GM23338 (cell line): ENCODE results near the gene TJP1. TPM values are rescaled to one million over a fixed set of nuclear protein-coding genes. Genes with fewer than 3 reads are reported as not detected.

Experiments
- ATAC-seq: fragments of 200-7000 bp; cut with Tn5 transposase; 3 replicates; pipeline ENCODE4 v1.9.1; 2020
- DNase-seq: peaks from one replicate; pipeline ENCODE4 v3.0.0-alpha.2; 2015; ENCODE audit warnings: low spot score
- H2AFZ ChIP-seq: fragments of 200-600 bp; sonication (generic); 2 replicates; pipeline ENCODE4 v1.8.0; 2016; ENCODE audit warnings: antibody characterized with exemption, mild to moderate bottlenecking, moderate library complexity
- H3F3A ChIP-seq: fragments of 200-600 bp; sonication (generic); replicated peaks from 2 replicates; pipeline ENCODE4 v1.8.0; 2017; ENCODE audit warnings: antibody characterized with exemption, mixed run types, low read depth
- H3K27ac ChIP-seq: fragments of 200-600 bp; sonication (generic); 2 replicates; pipeline ENCODE4 v1.6.1; 2016; ENCODE audit warnings: low read depth
- H3K27me3 ChIP-seq: fragments of 200-600 bp; sonication (generic); 2 replicates; pipeline ENCODE4 v1.8.0; 2016; ENCODE audit warnings: mild to moderate bottlenecking, mixed run types, moderate library complexity; ENCODE audit not compliant: insufficient read depth
- H3K36me3 ChIP-seq: fragments of 200-600 bp; sonication (generic); 2 replicates; pipeline ENCODE4 v1.8.0; 2016; ENCODE audit warnings: mild to moderate bottlenecking; ENCODE audit not compliant: insufficient read depth
- H3K4me1 ChIP-seq: fragments of 200-600 bp; sonication (generic); 2 replicates; pipeline ENCODE4 v1.8.0; 2016; ENCODE audit warnings: mild to moderate bottlenecking, moderate library complexity; ENCODE audit not compliant: insufficient read depth
- H3K4me2 ChIP-seq: fragments of 200-600 bp; sonication (generic); 2 replicates; pipeline ENCODE4 v1.7.1; 2017; ENCODE audit warnings: mixed run types
- H3K4me3 ChIP-seq: fragments of 200-600 bp; sonication (generic); 2 replicates; pipeline ENCODE4 v1.6.1; 2016; ENCODE audit warnings: mixed run types
- H3K79me2 ChIP-seq: fragments of 200-600 bp; sonication (generic); replicated peaks from 2 replicates; pipeline ENCODE4 v1.8.0; 2017; ENCODE audit warnings: mild to moderate bottlenecking; ENCODE audit not compliant: insufficient read depth
- H3K9me2 ChIP-seq: fragments of 200-600 bp; sonication (generic); 2 replicates; pipeline ENCODE4 v1.8.0; 2017; ENCODE audit not compliant: insufficient read depth
- H4K20me1 ChIP-seq: fragments of 200-600 bp; sonication (generic); replicated peaks from 2 replicates; pipeline ENCODE4 v1.8.0; 2017; ENCODE audit warnings: mild to moderate bottlenecking; ENCODE audit not compliant: insufficient read depth
- H3K27ac Mint-ChIP-seq: 2 replicates; pipeline ENCODE4 v1.8.0; 2020; ENCODE audit warnings: inconsistent platforms, mild to moderate bottlenecking, moderate library complexity, mixed read lengths
- H3K27me3 Mint-ChIP-seq: 3 replicates; pipeline ENCODE4 v1.8.0; 2022; ENCODE audit warnings: low read depth, mild to moderate bottlenecking, moderate library complexity, mixed read lengths, inconsistent platforms; ENCODE audit not compliant: insufficient read depth, poor library complexity
- H3K36me3 Mint-ChIP-seq: 3 replicates; pipeline ENCODE4 v1.8.0; 2021; ENCODE audit warnings: low read depth, mild to moderate bottlenecking, inconsistent platforms, moderate library complexity, mixed read lengths
- H3K4me1 Mint-ChIP-seq: 3 replicates; pipeline ENCODE4 v1.8.0; 2020; ENCODE audit warnings: mild to moderate bottlenecking, inconsistent platforms, mixed read lengths
- H3K4me3 Mint-ChIP-seq: 3 replicates; pipeline ENCODE4 v1.8.0; 2021; ENCODE audit warnings: moderate library complexity, mild to moderate bottlenecking, inconsistent platforms, mixed read lengths
- H3K9me3 Mint-ChIP-seq: 3 replicates; pipeline ENCODE4 v1.8.0; 2020; ENCODE audit warnings: moderate library complexity, mild to moderate bottlenecking, inconsistent platforms, mixed read lengths
- CREB1 ChIP-seq: fragments of 250-450 bp; sonication (Bioruptor Pico); IDR thresholded peaks from 2 replicates; pipeline ENCODE4 v1.5.0; 2020; ENCODE audit warnings: low read depth, mild to moderate bottlenecking, moderate library complexity
- EZH2 ChIP-seq: fragments of 200-600 bp; sonication (generic); IDR thresholded peaks from one replicate; pipeline ENCODE4 v1.8.0; 2017; ENCODE audit warnings: antibody characterized with exemption, mild to moderate bottlenecking, low read depth; ENCODE audit not compliant: unreplicated experiment
- EZH2phosphoT487 ChIP-seq: fragments of 200-600 bp; sonication (generic); IDR thresholded peaks from one replicate; pipeline ENCODE4 v1.8.1; 2018; ENCODE audit warnings: antibody characterized with exemption; ENCODE audit not compliant: unreplicated experiment
- JUNB ChIP-seq: IDR thresholded peaks from one replicate; pipeline ENCODE4 v1.6.1; 2016; ENCODE audit warnings: antibody characterized with exemption; ENCODE audit not compliant: unreplicated experiment
- NANOG ChIP-seq: IDR thresholded peaks from 2 replicates; pipeline ENCODE4 v1.6.1; 2016; ENCODE audit warnings: antibody characterized with exemption, borderline replicate concordance
- ZNF114 ChIP-seq: fragments of 250-450 bp; sonication (Bioruptor Pico); IDR thresholded peaks from 2 replicates; pipeline ENCODE4 v1.5.0; 2020; ENCODE audit warnings: mild to moderate bottlenecking, moderate library complexity
- ZNF331 ChIP-seq: fragments of 250-450 bp; sonication (Bioruptor Pico); IDR thresholded peaks from 2 replicates; pipeline ENCODE4 v1.5.0; 2020; ENCODE audit warnings: low read depth, mild to moderate bottlenecking, moderate library complexity
- polyA plus RNA-seq: library from polyadenylated mRNA; unstranded; fragments of >200 nt; fragmentation: Nextera tagmentation; extraction: Ambion mirVana; gene quantifications from 2 replicates; pipeline ENCODE4 v1.2.1, GENCODE V29; 2016
- total RNA-seq: library from RNA; depleted of rRNA; stranded (reverse); fragments of >200 nt; shearing (Covaris generic); gene quantifications from 2 replicates; pipeline ENCODE4 v1.2.3, GENCODE V29; 2014
- TF ChIP-seq, protein P1 (sequence below): IDR thresholded peaks from 2 replicates; pipeline ENCODE4 v1.6.1; 2016; ENCODE audit warnings: antibody characterized with exemption
- TF ChIP-seq, protein P2 (sequence below): fragments of 250-450 bp; sonication (Bioruptor Pico); IDR thresholded peaks from 2 replicates; pipeline ENCODE4 v1.5.0; 2020; ENCODE audit warnings: mild to moderate bottlenecking, moderate library complexity
- TF ChIP-seq, protein P3 (sequence below), 2 experiments: fragments of 200-600 bp in 1 of 2; sonication (generic) in 1 of 2; conservative IDR thresholded peaks; 2 replicates each; pipeline versions ENCODE4 v1.5.1 to v1.6.1; 2016 to 2017; ENCODE audit warnings: antibody characterized with exemption in 2 of 2, low read depth in 2 of 2, mild to moderate bottlenecking in 2 of 2, moderate library complexity in 1 of 2

The TJP1 gene
- total and polyA plus RNA-seq, 2 experiments from 2014 or later, result 76.2 to 116 TPM

DNA sequence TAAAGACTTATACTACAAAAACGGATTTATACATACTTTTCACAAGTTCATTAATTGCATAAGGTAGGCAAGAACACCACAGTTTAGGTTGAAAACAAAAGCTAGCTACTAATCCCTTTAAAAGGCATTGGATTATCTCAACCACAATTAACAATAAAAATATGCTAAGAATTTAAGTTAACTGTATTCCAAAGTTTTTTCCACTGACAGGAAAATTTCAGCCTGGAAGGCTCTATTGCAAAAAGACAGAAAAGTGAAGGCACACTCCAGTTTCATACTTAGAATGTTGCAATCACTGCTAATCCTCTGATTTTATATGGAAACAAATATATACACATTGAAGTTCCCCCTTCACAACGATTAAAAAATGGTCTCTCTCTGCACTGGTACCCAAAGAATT lies 71.5 kb downstream of the TJP1 start:
- H3K4me3 Mint-ChIP-seq, result no peak overlapping the region
- 0 out of 3 replicates have a peak, but pooled peaks cover 2% of the 10 kb centered on the region for H3K9me3 Mint-ChIP-seq
- Histone ChIP-seq H4K20me1 (no peaks in the 10 kb centered on the region; the same call in 1 of the 2 replicates), H2AFZ (no peak overlapping the region), H3K9me2 (no peaks in the 10 kb centered on the region), H3K36me3 (no peaks in the 10 kb centered on the region; the same call in 1 of the 2 replicates), H3K4me2 (no peak overlapping the region), H3K4me1 (peaks cover 7% of the 10 kb centered on the region; the same call in 1 of the 2 replicates), H3F3A (no peaks in the 10 kb centered on the region), H3K27me3 (no peaks in the 10 kb centered on the region), H3K4me3 (no peak overlapping the region), H3K79me2 (peaks cover 28% of the 10 kb centered on the region), H3K27ac (no peak overlapping the region)
- H3K27ac Mint-ChIP-seq, result no peak overlapping the region
- no peak for TF ChIP-seq NANOG
- TF ChIP-seq, protein P1, sequence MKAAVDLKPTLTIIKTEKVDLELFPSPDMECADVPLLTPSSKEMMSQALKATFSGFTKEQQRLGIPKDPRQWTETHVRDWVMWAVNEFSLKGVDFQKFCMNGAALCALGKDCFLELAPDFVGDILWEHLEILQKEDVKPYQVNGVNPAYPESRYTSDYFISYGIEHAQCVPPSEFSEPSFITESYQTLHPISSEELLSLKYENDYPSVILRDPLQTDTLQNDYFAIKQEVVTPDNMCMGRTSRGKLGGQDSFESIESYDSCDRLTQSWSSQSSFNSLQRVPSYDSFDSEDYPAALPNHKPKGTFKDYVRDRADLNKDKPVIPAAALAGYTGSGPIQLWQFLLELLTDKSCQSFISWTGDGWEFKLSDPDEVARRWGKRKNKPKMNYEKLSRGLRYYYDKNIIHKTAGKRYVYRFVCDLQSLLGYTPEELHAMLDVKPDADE, result no peak
- no peak for TF ChIP-seq CREB1 (CRISPR knock-in tag)
- TF ChIP-seq EZH2phosphoT487, result no peak
- TF ChIP-seq ZNF114 (CRISPR knock-in tag), result no peak
- TF ChIP-seq, protein P2, sequence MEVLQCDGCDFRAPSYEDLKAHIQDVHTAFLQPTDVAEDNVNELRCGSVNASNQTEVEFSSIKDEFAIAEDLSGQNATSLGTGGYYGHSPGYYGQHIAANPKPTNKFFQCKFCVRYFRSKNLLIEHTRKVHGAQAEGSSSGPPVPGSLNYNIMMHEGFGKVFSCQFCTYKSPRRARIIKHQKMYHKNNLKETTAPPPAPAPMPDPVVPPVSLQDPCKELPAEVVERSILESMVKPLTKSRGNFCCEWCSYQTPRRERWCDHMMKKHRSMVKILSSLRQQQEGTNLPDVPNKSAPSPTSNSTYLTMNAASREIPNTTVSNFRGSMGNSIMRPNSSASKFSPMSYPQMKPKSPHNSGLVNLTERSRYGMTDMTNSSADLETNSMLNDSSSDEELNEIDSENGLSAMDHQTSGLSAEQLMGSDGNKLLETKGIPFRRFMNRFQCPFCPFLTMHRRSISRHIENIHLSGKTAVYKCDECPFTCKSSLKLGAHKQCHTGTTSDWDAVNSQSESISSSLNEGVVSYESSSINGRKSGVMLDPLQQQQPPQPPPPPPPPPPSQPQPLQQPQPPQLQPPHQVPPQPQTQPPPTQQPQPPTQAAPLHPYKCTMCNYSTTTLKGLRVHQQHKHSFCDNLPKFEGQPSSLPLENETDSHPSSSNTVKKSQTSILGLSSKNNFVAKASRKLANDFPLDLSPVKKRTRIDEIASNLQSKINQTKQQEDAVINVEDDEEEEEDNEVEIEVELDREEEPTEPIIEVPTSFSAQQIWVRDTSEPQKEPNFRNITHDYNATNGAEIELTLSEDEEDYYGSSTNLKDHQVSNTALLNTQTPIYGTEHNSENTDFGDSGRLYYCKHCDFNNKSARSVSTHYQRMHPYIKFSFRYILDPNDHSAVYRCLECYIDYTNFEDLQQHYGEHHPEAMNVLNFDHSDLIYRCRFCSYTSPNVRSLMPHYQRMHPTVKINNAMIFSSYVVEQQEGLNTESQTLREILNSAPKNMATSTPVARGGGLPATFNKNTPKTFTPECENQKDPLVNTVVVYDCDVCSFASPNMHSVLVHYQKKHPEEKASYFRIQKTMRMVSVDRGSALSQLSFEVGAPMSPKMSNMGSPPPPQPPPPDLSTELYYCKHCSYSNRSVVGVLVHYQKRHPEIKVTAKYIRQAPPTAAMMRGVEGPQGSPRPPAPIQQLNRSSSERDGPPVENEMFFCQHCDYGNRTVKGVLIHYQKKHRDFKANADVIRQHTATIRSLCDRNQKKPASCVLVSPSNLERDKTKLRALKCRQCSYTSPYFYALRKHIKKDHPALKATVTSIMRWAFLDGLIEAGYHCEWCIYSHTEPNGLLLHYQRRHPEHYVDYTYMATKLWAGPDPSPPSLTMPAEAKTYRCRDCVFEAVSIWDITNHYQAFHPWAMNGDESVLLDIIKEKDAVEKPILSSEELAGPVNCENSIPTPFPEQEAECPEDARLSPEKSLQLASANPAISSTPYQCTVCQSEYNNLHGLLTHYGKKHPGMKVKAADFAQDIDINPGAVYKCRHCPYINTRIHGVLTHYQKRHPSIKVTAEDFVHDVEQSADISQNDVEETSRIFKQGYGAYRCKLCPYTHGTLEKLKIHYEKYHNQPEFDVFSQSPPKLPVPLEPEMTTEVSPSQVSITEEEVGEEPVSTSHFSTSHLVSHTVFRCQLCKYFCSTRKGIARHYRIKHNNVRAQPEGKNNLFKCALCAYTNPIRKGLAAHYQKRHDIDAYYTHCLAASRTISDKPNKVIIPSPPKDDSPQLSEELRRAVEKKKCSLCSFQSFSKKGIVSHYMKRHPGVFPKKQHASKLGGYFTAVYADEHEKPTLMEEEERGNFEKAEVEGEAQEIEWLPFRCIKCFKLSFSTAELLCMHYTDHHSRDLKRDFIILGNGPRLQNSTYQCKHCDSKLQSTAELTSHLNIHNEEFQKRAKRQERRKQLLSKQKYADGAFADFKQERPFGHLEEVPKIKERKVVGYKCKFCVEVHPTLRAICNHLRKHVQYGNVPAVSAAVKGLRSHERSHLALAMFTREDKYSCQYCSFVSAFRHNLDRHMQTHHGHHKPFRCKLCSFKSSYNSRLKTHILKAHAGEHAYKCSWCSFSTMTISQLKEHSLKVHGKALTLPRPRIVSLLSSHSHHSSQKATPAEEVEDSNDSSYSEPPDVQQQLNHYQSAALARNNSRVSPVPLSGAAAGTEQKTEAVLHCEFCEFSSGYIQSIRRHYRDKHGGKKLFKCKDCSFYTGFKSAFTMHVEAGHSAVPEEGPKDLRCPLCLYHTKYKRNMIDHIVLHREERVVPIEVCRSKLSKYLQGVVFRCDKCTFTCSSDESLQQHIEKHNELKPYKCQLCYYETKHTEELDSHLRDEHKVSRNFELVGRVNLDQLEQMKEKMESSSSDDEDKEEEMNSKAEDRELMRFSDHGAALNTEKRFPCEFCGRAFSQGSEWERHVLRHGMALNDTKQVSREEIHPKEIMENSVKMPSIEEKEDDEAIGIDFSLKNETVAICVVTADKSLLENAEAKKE (CRISPR knock-in tag), result no peak
- TF ChIP-seq EZH2, result no peak
- TF ChIP-seq JUNB, result no peak
- TF ChIP-seq ZNF331, result no peak
- TF ChIP-seq, protein P3, sequence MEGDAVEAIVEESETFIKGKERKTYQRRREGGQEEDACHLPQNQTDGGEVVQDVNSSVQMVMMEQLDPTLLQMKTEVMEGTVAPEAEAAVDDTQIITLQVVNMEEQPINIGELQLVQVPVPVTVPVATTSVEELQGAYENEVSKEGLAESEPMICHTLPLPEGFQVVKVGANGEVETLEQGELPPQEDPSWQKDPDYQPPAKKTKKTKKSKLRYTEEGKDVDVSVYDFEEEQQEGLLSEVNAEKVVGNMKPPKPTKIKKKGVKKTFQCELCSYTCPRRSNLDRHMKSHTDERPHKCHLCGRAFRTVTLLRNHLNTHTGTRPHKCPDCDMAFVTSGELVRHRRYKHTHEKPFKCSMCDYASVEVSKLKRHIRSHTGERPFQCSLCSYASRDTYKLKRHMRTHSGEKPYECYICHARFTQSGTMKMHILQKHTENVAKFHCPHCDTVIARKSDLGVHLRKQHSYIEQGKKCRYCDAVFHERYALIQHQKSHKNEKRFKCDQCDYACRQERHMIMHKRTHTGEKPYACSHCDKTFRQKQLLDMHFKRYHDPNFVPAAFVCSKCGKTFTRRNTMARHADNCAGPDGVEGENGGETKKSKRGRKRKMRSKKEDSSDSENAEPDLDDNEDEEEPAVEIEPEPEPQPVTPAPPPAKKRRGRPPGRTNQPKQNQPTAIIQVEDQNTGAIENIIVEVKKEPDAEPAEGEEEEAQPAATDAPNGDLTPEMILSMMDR (conservative IDR thresholded peaks at IDR 0.05; ENCODE audit: low read depth in 2 of 2), result no peak
- H3K27me3 Mint-ChIP-seq, result peaks cover 6% of the 10 kb centered on the region
- no peak for DNase-seq
- peaks cover 29% of the 10 kb centered on the region for H3K36me3 Mint-ChIP-seq
- peaks cover 9% of the 10 kb centered on the region for H3K4me1 Mint-ChIP-seq
- no peak for ATAC-seq
